GM19397 (cell line): ENCODE data around the gene CHSY1.

Source experiments
- ATAC-seq: cut with Tn5 transposase; IDR thresholded peaks from one replicate; pipeline ENCODE4 v1.9.1; 2021; ENCODE audit warnings: mild to moderate bottlenecking, moderate library complexity; ENCODE audit not compliant: unreplicated experiment

The CHSY1 gene

GRCh38 chr15:101269479-101270223 is 17.8 kb upstream of the CHSY1 start:
- no peak for ATAC-seq

- no peak for ATAC-seq
Measured at GRCh38 chr15:101267320-101268104, 15.7 kb upstream of the CHSY1 start.

- ATAC-seq, result no peak
Measured at GRCh38 chr15:101266787-101267186, 14.9 kb upstream of the CHSY1 start.

GRCh38 chr15:101266034-101266433 is 14.2 kb upstream of the CHSY1 start:
- no peak for ATAC-seq

DNA sequence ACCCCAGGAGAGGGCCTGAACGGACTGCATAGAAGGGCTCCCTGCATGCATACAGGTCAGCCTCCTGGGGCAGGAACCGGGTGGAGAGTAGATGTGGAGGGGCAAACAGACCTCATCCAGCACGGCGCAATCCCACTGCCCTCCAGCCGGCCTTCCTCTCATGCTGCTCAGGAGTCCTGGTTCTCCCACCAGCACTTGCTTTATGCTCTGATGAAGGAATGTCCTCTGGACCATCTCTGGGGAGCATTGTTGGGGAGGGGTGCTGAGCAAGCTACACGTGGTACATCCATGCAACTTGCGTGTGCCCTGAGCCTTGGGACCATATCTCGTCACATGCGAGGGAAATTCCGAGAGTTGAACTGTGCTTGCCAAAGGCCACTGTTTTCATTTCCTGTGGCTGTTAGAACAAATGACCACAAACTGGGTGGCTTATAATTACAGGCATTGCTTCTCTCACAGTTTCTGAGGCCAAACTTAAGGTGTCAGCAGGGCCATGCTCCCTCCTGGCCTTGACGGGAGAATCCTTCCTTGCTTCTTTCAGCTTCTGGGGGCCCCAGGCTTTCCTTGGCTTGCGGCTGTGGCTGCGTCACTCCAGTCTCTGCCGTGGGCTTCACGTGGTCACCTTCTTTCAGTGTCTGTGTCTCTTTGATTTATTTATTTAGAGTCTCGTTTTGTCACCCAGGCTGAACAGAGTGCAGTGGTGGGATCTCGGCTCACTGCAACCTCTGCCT is 13.2 kb upstream of the CHSY1 start:
- no peak for ATAC-seq

GRCh38 chr15:101264011-101264410 is 12.2 kb upstream of the CHSY1 start:
- ATAC-seq, result no peak

DNA sequence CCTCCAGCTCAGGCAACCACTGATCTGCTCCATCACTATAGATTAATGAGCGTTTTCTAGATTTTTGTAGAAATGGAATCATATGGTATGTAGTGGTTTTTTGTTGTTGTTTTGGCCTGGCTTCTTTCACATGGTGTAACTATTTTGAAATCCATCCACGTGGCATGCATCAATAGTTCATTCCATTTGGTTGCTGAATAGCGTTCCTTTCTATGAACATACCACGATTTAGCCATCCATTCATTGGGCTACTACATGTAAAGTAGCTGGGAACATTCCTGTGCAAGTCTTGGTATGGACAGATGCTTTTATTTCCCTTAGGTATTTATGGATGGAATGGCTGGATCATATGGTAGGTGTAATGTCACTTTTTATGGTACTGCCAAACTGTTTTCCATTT is 10.7 kb upstream of the CHSY1 start:
- no peak for ATAC-seq

GRCh38 chr15:101258238-101259144 is 6.6 kb upstream of the CHSY1 start:
- no peak for ATAC-seq

GRCh38 chr15:101256757-101257156 is 4.9 kb upstream of the CHSY1 start:
- no peak for ATAC-seq

DNA sequence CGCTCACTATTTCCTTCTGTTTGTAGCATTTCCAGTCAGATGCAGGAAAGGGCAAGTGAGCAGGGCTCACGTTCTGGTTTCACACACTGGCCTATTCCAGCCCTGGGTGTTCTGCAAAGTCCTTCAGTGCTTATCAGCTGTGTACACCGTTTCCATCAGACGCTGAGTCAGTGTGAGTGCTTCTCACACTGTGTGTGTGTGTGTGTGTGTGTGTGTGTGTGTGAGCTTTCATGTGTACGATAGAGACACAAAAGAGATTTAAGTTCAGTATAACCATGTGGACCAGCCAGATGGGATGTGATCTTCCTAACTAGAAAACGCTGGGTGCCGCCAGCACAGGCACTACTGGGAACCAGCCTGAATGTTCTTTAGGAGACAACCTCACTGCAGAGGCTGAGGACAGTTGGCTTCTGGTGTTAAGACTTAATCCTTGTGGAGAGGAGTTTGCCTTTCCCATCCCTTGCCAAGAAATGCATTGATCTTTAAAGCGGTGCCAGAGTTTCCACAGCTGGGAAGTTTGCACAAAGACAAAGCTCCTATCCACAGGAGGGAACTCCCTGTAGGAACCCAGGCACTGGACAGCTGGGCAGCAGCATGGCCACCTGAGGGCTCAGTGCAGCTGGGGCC is 3.9 kb upstream of the CHSY1 start:
- no peak for ATAC-seq

- no peak for ATAC-seq
Measured at GRCh38 chr15:101255051-101255395, 3.2 kb upstream of the CHSY1 start.

DNA sequence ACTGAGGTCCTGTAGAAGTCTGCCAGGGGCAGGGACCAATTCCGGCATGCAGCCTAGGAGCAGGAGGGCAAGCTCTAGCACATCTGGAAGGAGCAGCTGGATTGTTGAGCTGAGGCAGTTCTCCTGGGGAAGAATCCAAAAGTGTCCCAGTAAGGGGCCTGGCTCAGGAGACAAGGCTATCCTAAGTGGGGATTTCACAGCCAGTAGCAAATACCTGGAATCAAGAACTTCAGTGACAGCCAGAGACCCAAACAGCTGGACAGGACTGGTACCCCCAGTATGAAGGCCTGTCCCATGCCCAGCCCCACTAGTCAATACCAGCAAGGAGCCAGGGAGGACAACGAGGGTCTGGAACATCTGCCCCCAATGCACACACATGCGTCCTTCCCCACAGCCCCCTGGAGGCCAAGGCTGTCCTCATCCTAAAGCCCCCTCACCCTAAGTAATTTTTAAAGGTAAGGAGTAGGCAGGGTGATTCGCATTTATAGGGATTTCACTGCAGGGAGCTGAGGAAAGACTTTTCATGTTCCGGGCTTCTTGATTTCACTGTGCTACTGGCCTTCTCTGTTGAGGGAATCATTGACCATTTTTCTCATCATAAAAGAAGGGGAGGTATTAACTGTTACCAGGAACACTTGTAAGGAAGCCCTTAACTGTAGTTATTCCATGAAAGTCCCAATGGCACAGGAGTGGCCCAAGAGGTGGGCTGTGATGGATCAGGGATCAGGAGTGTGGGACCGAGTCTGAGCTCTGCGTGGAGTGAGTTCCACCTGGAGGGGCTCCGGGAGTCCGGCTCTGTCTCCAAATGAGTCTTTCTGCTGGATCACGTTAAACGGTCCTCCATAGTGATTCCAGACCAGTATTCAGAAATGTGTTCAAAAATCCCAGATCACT is 2.6 kb upstream of the CHSY1 start:
- ATAC-seq, result no peak

GRCh38 chr15:101252836-101253235 is 988 bp upstream of the CHSY1 start:
- ATAC-seq, result no peak

DNA sequence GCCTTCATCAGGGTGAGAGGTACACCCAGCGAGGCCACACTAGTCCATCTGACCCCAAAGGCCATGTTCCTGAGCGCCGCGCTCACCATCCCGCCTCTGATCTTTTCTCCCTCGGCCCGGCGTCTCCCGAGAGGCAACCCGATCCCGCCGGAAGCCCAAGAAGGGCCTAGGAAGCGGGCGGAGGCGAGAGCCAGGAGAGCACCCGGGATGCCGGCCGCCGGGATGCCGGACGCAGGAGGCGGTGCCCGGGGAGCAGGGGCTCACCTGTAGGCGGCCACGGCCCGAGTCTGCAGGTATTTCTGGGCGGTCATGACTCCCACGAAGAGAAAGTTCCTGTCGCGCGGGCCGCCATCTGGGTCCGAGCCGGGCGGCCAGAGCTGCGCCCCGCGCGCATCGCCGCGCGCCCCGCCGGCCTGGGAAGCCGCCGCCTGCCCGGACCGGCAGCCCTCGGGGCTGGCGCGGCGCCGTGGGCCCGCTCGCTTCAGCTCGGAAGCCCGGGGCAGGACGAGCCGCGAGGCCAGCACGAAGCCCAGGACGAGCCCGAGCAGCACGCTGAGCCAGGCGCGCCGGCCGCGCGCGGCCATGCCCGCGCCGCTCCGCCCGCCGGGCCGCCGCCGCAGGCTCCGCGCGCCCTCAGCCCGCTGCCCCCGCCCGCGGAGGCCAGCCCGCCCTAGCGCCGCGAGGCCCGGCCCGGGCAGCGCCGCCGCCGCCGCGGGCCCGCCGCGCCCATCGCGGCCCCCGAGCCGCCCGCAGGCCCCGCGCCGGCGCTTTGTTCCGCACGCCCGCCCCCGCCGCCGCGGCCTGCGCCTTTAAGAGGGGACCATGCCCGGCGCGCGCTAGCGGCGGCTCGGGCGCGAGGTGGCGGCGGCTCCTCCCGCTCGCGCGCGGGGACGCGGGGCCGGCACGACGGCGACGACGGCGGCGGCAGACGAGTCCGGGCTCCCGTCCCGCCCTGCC is 697 bp downstream of the CHSY1 start:
- peak; percentile 49 for ATAC-seq

DNA sequence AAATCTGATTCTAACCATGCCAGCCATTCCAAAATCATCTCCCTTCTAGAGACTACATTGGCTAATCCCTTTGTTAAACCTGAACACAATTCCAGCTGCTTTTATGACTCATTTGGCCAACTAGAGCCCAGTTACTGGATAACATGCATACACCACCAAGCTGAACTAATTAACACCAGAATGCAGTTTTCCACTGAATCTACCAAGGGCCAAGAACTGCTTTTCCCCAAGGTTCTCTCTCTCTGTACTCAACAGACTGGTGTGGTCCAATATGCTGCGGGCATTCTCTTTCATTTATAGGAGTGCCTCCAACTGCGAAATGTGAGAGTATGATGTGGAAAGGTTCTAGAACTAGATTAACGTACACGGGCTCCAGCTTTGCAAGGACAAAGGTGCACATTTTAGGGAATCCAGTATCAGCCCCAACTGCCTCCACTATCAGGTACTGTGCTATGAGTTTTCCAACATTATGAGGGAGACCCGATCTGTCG is 1.5 kb downstream of the CHSY1 start:
- ATAC-seq, result no peak

GRCh38 chr15:101248274-101248673 is 3.6 kb downstream of the CHSY1 start:
- ATAC-seq, result no peak

- no peak for ATAC-seq
Measured at GRCh38 chr15:101246824-101247745, 4.8 kb downstream of the CHSY1 start.
